ENCODE data around the gene OSGEPL1.
"Not testable (repeated sequence)": the region's sequence is repeated elsewhere in the genome, so short reads cannot be mapped to it uniquely, and the experiment has no call there.

OSGEPL1 gene, protein sequence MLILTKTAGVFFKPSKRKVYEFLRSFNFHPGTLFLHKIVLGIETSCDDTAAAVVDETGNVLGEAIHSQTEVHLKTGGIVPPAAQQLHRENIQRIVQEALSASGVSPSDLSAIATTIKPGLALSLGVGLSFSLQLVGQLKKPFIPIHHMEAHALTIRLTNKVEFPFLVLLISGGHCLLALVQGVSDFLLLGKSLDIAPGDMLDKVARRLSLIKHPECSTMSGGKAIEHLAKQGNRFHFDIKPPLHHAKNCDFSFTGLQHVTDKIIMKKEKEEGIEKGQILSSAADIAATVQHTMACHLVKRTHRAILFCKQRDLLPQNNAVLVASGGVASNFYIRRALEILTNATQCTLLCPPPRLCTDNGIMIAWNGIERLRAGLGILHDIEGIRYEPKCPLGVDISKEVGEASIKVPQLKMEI

DNA sequence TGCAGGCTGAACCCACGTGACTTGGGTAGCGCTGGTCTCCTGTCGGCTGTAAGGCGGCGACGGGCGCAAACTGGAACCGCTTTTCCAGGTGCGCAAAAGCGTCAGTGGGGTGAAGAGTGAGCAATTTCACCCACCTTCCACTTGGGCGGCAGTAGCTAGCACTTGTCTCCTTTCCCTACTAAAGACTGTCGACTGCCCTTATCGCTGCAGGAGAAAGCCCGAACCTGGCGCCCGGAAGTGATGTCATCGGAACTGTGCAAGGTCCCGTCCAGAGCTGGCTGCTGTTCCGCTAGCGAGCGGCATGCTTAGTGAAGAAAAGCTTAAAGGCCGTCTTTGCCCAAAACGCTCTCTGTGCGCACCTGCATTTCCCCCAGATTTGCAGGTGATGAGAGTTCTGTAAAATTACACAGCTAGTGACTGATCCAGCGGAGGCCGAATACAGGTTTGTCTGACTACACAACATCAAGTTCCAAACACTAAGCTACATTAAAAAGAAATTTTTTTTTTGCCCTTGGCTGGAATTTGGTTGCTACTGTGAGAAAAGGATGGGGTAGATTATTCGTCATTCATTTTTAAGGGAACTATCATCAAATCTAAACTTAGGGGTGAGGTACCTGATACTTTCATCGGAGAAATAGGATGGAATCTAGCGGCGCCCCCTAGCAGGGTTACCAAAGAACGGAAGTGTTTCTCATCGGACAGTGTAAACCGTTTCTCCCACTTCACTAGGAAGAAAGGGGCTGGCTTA, at the start of gene OSGEPL1:
Gene OSGEPL1 (minus strand): TSS at position 242 of the 748 bp plus-strand sequence. CDS start 1,152 bp downstream, outside the sequence.
- peak; percentile 89 for DNase-seq

DNA sequence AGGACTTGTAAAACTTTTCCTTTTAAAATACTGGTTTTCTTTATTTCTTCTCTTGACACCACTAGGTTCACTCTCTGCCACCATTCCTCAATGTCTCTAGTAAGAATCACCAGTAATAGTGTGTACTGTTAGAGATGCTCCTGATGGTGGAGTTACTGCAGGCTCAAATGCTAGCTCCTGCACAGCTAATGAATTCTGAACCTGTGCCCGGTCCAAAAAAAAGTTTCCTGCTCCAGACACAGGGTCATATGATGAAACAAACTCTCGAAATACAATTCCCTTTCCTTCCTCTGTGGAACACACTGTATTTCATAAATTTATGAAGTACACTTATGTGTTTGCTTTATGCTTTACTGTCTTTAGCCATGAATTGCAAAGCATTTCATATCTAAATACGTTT, 40.8 kb upstream of the OSGEPL1 start:
- no peak for DNase-seq

DNA sequence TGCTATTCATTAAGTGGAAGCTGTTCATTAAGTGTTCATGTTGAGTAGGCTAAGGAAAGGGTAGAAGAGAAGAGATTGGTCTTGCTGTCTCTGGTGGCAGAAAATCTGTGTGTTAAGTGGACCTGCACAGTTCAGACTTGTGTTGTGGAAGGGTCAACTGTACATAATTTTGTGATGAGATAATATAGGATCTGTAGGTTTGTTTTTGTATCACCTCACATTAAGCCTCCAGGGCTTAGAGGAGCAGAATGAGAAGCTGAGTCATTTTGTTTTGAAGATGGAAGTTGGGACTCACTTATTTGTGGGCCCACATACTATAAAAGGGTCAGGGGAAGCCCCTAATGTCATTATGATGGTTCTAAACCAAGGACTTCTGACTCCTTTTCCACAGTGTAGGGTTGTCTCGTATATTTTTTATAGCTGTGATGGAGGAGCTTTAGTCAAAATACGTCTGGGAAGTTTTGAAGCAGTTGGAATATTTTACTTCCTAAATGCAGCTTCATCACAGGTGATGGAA, 39.9 kb upstream of the OSGEPL1 start:
- no peak for DNase-seq

DNA sequence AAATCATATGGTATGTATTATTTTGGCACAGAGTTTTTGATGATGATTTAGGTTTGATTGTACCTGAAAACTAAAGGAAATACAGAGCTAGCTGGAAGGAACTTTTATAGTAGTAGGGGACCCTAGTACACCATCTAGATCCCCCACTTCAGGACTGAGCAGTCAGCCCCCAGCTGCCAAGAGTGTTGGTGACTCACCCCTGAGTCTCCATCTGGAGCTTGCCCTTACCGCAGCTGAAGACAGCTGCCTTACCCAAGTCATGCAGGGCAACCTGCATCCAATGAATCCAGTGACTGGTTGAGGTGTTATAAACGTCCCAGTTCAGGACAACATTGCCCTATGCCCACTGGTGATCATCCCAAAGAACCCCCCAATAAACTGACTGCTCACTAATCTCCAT, 36.9 kb upstream of the OSGEPL1 start:
- peak; percentile 54 for DNase-seq

DNA sequence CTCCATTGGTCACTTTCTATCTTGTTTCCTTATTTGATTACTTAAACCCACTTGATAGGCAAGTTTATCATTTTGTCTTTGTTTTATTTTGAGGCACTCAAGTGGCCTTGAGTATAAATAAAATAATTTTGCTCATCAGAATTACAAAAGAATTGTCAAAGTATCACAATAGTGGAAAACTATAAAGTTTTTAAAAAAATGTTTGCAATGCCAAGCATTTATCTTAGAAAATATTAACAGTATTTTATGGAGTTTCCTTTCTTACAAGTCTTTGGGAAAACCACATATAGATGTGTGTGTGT, 36.4 kb upstream of the OSGEPL1 start:
- DNase-seq: no peak

DNA sequence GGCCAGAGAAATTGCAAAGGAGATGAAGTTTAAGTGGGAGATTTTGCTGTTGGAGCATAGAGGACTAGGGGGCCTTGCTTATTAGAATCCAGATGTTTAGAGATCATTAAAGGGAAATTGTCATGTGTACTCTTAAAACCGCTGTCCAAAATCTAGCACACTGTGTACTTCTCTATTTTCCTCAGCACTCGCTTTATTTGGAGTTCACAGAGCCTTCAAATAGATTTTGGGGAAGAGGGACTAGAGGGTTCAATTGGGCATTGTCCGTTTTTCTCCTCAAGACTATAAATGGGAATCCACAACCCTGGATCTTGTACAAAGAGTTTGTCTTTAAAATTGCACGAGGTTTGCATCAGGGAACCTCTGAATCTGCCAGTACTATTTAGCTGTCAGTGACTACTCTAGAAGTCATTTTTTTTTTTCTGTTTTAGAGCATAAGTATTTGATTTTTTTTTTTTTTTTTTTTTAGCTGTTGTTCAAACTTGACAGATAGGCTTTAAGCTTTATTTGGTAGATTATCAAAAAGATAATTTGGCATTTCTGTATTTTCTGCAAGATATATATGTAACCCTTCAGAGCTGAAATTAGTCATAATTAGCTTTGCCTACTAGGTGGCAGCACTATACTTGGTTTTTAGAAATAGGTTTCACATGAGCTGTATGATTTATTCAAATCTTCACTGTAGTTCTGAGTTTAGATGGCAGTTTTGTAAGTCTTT, 35.9 kb upstream of the OSGEPL1 start:
- peak; percentile 48 for DNase-seq

DNA sequence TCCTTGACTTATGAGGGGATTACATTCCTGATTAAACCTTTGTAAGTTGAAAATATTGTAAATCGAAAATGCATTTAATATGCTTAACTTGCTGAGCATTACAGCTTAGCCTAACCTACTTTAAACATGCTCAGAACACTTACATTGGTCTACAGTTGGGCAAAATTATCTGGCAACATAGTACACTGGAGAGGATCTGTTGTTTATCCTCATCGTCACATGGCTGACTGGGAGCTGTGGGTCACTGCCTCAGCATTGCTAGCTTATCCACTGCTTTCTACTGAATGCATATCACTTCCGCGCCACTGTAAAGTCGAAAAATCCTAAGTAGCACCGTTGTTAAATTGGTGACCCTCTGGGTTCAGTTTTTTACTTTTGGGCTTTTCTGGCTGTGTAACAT, 35.3 kb upstream of the OSGEPL1 start:
- no peak for DNase-seq

DNA sequence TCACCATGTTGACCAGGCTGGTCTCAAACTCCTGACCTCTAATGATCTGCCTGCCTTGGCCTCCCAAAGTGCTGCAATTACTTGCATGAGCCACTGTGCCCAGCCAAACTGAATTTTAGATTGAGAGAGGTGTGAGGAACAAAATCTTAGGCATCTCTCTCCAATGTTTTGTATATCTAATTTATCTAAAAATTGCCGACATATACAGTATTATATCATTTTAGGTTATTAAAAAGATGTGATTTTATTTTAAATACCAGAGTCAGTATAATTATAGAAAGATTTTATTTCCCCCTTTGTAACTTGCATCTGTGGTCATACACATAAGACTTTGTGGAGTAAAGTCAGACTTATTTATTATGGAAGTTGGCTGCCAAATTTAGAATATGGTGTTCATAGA, 31.7 kb upstream of the OSGEPL1 start:
- DNase-seq: no peak

DNA sequence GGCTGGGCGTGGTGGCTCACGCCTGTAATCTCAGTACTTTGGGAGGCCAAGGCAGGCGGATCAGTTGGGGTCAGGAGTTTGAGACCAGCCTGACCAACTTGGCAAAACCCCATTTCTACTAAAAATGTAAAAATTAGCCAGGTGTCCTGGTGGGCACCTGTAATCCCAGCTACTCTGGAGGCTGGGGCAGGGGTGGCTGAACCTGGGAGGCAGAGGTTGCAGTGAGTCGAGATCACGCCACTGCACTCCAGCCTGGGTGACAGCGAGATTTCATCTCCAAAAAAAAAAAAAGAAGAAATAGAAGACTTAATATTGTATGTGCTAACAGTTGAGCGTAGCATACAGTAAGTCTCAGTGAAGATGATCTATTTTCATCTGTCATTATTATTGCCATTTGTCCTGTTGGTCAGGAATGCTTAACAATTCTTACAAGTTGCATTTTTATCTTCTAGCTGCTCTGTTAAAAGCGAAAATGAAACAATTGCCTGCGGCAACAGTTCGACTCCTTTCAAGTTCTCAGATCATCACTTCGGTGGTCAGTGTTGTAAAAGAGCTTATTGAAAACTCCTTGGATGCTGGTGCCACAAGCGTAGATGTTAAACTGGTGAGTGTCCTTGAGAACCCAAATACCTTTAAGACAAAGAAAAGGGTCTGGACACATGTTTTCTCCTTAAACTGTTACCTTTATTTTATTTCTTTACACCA, 28.9 kb upstream of the OSGEPL1 start:
- no peak for DNase-seq

DNA sequence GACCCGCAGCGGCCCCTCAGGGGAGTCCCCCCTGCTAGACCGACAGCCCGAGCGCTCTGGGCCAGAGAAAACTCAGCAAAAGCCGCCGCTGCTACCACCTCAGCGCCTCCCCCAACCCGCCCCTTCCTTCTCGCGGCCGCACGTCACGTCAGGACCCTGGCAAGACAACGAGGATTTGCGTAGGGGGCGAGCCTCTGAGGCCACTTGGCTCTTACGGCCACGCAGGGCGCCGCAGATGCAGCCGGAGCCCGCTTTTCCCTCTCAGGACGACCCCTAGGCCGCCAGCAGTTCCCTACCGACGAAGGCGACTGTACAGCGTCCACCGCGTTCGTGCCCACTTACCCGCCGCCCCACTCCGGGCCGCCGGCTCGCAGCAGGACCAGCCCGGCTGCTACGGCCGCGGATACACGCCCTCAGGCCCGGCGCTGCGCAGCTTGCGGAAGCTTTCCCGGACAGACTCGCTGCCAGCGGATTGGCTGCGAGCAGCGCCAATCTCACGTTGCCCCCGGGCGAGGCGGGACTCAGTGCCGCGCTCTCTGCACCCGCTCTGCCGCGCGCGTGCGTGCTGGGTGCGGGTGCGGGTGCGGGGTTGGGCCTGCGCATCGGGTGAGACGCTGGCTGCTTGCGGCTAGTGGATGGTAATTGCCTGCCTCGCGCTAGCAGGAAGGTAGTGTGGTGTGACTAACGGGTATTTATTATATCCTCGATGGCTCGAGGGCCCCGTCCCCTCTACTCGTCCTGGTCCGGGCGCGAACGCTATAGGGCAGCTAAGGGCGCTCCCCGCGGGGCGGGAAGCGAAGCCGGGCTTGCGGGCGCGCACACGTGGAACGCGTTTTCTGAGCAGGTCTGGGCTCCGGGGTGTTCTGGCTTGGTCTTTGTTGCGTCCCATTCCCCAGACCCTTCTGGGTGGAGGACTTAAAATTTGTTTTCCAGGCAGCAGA, 21.6 kb upstream of the OSGEPL1 start, which contains the start of the genes ORMDL1 and PMS1:
Gene ORMDL1 (minus strand): TSS at position 413 of the 941 bp plus-strand sequence. CDS start 1,744 bp downstream, outside the sequence.
Gene PMS1 (plus strand): TSS at position 524 of the 941 bp plus-strand sequence. CDS start 7,360 bp downstream, outside the sequence.
- DNase-seq: peak; percentile 95

DNA sequence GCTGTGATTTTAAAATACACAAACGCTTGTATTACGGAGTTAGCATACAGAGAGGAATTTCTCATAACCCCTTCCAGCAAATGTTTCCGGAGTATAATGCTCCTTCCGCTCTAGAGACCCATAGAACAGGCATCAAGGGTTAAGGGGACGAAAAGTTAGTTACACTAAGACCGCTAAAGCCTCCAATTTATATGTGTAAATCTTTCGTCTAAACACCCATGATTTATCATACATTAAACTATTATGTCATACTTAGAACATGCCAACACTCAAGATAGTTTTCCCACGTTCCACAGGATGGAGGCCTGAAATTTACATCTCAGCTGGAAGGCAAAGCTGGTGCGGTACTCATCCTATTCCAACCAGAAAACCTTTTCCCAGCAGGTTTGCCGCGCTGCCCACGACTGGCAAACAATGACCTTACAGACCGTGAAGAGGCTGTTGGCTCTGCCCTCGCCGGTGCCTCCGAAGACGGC, 20.9 kb upstream of the OSGEPL1 start:
- DNase-seq: peak; percentile 32

DNA sequence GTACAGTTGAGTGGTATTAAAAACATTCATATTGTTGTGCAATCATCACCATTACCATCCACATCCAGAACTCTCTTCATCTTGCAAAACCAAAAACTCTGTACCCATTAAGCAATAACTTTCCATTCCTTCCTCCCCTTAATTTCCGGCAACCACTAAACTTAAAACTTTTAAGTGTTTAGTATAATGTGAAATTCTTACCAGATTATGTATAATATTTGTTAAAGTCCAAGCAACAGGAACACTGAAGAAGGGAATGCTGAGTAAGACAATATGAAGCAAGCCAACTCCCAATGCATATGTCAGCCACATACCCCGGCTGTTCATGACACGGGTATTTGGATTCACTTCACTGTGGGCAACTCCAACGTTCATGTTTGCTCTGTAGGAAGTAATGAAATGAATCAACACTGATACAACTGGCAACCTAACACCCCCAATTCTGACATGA, 19.7 kb upstream of the OSGEPL1 start:
- peak; percentile 8 for DNase-seq

DNA sequence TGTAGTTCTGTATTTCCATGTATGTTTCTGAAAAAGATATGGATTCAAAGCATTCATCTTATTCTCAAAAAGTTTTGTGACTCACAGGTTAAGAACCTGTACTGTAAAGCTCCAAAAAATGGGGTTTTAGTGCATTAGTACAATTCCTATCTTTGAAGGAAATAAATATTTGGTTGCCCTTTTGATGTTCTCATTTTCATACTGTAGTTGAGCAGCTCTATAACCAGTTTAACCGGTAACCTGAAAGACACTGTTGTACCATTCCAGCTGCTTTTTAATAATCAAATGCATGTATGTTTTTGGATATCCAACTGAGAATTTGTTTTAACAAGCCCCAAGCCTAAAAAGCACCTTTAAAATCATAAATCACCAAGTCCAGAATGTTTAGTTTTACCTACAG, 9.6 kb upstream of the OSGEPL1 start:
- DNase-seq: no peak

DNA sequence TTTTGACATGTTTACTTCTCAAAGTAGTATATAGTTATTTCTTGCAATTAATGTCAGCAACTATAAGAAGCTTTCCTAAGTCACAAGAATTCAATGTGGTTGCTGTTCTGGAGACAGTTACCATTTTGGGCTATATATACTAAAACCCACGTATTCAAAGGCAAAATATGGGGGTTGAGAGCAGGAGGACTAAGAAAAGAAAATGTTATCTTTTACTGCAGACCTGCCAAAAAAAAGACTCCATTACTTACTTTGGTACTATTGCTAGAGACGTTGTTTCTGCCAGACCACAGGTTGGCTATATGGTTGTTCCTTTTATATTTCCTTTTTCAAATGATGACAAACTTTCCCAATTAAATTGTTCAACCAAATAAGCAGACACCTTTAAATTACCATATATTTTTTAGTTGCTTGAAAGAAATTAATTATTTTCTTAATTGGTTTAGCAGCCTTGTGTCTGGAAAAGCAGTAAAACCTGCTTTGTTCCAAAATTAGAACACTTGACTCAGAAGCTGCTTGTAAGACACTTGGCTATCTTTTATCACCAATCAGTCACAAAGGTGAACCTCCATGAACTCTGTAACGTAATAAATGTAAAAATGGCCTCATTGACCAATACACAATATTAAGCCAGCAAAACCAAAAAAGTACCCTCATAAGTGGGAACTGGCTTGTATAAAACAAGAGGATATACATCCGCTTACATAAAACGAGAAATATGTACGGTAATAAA, 8.2 kb upstream of the OSGEPL1 start:
- DNase-seq: no peak

DNA sequence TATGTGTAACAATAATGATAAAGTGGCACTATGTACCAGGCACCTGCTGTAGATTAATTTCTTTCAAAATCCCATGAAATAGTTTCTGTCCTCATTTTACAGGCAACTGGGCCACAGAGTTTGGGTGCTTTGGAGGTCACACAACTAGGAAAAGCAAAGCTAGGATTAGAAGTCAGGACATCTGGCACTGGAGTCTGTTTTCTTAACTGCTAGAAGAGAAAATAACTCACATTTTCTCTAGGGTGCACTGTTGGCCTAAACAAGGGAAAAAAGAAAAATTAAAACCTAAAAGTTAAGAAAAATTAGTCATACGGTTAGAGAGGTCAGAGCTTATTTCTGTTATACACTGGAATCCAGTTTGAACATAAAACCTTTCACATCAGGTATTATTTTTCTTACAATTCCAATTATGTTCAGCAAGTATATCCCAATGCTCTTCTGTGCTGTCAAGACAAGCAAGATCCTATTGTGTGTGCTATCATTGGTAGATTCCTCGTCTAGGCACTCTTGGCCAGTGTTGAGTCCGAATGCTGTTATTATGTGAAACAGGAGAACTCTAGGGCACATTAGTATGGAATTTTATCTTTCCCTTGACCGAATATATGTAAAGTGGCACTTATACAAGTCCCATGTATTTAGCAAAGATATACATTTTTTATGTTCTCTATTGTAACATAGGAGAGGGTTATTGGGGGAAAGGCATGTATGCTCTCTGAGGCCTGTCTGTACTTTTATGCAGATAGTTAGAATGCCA, 1.5 kb upstream of the OSGEPL1 start:
- peak; percentile 11 for DNase-seq

DNA sequence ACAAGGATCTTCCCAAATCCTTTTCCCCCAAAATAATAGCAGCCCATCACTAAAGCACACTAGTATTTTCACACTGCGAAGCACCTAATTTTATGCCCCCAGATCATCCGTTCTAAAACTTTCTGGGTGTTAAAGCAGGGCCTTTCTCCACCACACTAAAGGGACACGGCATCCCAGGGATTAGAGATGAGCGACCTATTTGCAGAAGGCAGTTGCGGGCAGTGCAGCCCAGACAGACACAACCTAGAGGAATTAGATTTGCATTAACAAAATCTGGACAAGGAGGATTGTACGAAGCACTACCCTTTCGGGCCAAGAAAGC, 402 bp downstream of the OSGEPL1 start:
- DNase-seq: no peak

DNA sequence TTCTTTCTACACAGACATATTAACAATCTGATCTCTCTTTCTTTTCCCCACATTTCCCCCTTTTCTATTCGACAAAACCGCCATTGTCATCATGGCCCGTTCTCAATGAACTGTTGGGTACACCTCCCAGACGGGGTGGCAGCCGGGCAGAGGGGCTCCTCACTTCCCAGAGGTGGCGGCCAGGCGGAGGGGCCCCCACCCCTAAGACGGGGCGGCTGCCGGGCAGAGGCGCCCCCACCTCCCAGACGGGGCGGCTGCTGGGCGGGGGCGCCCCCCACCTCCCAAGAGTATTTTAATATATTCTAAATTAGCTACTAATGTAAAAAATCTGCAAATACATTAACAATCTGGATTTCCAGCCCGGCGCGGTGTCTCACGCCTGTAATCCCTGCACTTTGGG, 2.4 kb downstream of the OSGEPL1 start:
- not testable (repeated sequence) for DNase-seq

DNA sequence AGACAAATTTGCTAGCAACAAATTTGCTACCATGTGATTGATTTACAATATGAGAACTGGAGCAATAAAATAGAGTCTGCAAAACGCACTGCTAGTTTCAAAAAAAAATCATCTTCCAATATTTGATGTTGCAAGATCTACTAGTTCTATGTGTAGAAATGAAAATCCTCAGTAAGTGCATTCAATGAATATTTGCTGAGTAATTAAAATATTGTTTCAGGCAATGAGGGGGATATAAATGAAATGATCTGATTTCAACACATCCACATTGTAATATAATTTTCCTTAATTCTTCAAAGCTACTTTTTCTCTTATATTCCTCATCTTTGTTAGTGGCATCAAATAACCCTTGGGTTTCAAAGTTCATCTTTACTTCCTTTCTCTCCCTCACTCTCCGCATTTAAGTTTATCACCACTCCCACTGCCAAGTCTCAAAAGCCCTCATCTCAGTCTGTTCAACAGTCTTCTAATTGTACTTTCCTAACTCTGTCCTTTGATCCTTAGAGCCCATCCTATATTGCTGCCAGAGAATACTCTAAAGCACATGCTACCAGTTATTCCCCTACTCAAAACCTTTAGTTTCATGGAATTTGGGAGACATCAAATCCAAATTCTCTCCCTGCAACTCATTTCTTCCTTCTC, 6.2 kb downstream of the OSGEPL1 start:
- no peak for DNase-seq

DNA sequence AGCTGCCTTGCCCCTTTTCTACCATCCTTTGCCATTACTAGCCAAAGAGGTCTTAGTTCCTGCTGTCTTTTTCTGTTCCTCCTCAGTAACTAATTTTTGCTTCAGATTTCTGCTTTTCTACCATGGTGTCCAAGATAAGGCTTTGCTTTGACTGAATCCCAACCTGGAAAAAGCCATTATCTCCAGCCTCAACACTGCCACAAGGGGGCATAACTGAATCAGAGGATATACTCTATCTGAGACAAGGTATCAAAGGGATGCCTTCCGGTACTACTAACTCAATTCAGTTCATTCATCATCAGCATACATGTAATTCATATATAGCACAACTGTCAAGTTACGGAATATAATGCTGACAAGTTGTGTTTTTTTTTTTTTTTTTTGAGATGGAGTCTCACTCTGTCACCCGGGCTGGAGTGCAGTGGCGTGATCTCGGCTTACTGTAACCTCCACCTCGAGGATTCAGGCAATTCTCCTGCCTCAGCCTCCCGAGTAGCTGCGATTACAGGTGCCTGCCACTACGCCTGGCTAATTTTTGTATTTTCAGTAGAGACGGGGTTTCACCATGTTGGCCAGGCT, 11.4 kb downstream of the OSGEPL1 start:
- DNase-seq: peak; percentile 19

Data from fibroblast of skin of right quadriceps (primary cell).